ENCODE data around the gene PNPLA1.

The PNPLA1 gene

GRCh38 chr6:36301085-36301658, 31.3 kb downstream of the PNPLA1 start:
- no peak for TF ChIP-seq CTCF (IDR thresholded peaks at IDR 0.05; ENCODE audit: insufficient read depth, low read length, missing control alignments)
- no peak for DNase-seq (ENCODE audit: low read depth, low spot score)
- CTCF ChIA-PET, result interaction anchor here (0.6 to 25.2 kb wide), 11 partner anchors 8 to 101 kb away, joined by 3 to 405 read pairs (median 4); no protein-coding TSS in a partner anchor
- H3K4me3 ChIP-seq (ENCODE audit: low read depth, low read length), result no peak overlapping the region
- POLR2A ChIA-PET, result no interaction called here

- ChIA-PET POLR2A (no interaction called here), CTCF (interaction anchor here (0.6 to 25.2 kb wide), 36 partner anchors 8 to 457 kb away, joined by 3 to 405 read pairs (median 5); partner anchors contain the start of genes BNIP5 and ETV7)
- no peak for DNase-seq (ENCODE audit: low read depth, low spot score)
- no peak for TF ChIP-seq CTCF (IDR thresholded peaks at IDR 0.05; ENCODE audit: insufficient read depth, low read length, missing control alignments)
- H3K4me3 ChIP-seq (ENCODE audit: low read depth, low read length), result no peak overlapping the region
Measured at GRCh38 chr6:36301781-36302180, 31.9 kb downstream of the PNPLA1 start.

GRCh38 chr6:36302227-36302976, 32.5 kb downstream of the PNPLA1 start:
- ChIA-PET CTCF (interaction anchor here (0.6 to 25.2 kb wide), 37 partner anchors 9 to 457 kb away, joined by 3 to 405 read pairs (median 5); partner anchors contain the start of genes BNIP5 and ETV7), POLR2A (no interaction called here)
- TF ChIP-seq CTCF (IDR thresholded peaks at IDR 0.05; ENCODE audit: insufficient read depth, low read length, missing control alignments), result peak; percentile 92
- peak; percentile 36 for DNase-seq (ENCODE audit: low read depth, low spot score)
- H3K4me3 ChIP-seq (ENCODE audit: low read depth, low read length), result no peak overlapping the region

- ChIA-PET CTCF (interaction anchor here (0.7 to 25.2 kb wide), 9 partner anchors 11 to 183 kb away, joined by 3 to 405 read pairs (median 4); no protein-coding TSS in a partner anchor), POLR2A (no interaction called here)
- no peak for TF ChIP-seq CTCF (IDR thresholded peaks at IDR 0.05; ENCODE audit: insufficient read depth, low read length, missing control alignments)
Measured at GRCh38 chr6:36305885-36306284, 36.0 kb downstream of the PNPLA1 start.

GRCh38 chr6:36306375-36306774, 36.5 kb downstream of the PNPLA1 start:
- no peak for DNase-seq (ENCODE audit: low read depth, low spot score)
- TF ChIP-seq CTCF (IDR thresholded peaks at IDR 0.05; ENCODE audit: insufficient read depth, low read length, missing control alignments), result no peak
- ChIA-PET POLR2A (no interaction called here), CTCF (interaction anchor here (1.0 to 25.2 kb wide), 8 partner anchors 10 to 50 kb away, joined by 3 to 405 read pairs (median 8); no protein-coding TSS in a partner anchor)
- H3K4me3 ChIP-seq (ENCODE audit: low read depth, low read length), result no peak overlapping the region

More at GRCh38 chr6:36305885-36306284, 36.0 kb downstream of the PNPLA1 start:
- no peak for DNase-seq (ENCODE audit: low read depth, low spot score)
- no peak overlapping the region for H3K4me3 ChIP-seq (ENCODE audit: low read depth, low read length)

GRCh38 chr6:36308514-36308913, 38.7 kb downstream of the PNPLA1 start:
- ChIA-PET POLR2A (no interaction called here), CTCF (interaction anchor here (19.2 to 25.2 kb wide), 2 partner anchors 15 to 48 kb away, joined by 332 to 405 read pairs; no protein-coding TSS in a partner anchor)
- no peak for TF ChIP-seq CTCF (IDR thresholded peaks at IDR 0.05; ENCODE audit: insufficient read depth, low read length, missing control alignments)
- DNase-seq (ENCODE audit: low read depth, low spot score), result no peak
- no peak overlapping the region for H3K4me3 ChIP-seq (ENCODE audit: low read depth, low read length)

Data from AG04449 (cell line).